Measurements from ENCODE around the gene KCNJ12. TPM values are rescaled to one million over a fixed set of nuclear protein-coding genes. Genes with fewer than 3 reads are reported as not detected.
"Not testable (repeated sequence)": the region's sequence is repeated elsewhere in the genome, so short reads cannot be mapped to it uniquely, and the experiment has no call there.

The KCNJ12 gene
- not detected for polyA plus RNA-seq (2012; ENCODE audit: low read depth, missing spikeins)

GRCh38 chr17:21376081-21376758 lies at the start of gene KCNJ12:
KCNJ12 (plus strand) TSS chr17:21376357; CDS start chr17:21415343, 38,986 bp downstream.
- no peak for FAIRE-seq

GRCh38 chr17:21327921-21328320 lies 48.2 kb upstream of the KCNJ12 start:
- not testable (repeated sequence) for FAIRE-seq; DNase-seq (ENCODE audit: insufficient read length, low spot score)
- peak; percentile 44; the same call in 1 of the 2 replicates for TF ChIP-seq SPI1 (IDR thresholded peaks at IDR 0.05; ENCODE audit: low read depth, low read length)

More at GRCh38 chr17:21376081-21376758, at the start of gene KCNJ12:
- no peak for TF ChIP-seq PAX5 (IDR thresholded peaks at IDR 0.05; ENCODE audit: insufficient read depth, low read length, severe bottlenecking)
- no peak for TF ChIP-seq TAF1 (IDR thresholded peaks at IDR 0.05; ENCODE audit: low read depth, low read length)
- TF ChIP-seq SPI1 (IDR thresholded peaks at IDR 0.05; ENCODE audit: low read depth, low read length), result no peak
- no peak for TF ChIP-seq POU2F2 (IDR thresholded peaks at IDR 0.05; ENCODE audit: low read depth, low read length)
- TF ChIP-seq POLR2AphosphoS5 (IDR thresholded peaks at IDR 0.05; ENCODE audit: low read depth, low read length), result no peak
- TF ChIP-seq POLR2A (IDR thresholded peaks at IDR 0.05; ENCODE audit: low read depth, low read length), result no peak
- no peak for DNase-seq (ENCODE audit: insufficient read length, low spot score)

- not testable (repeated sequence) for DNase-seq (ENCODE audit: insufficient read length, low spot score); FAIRE-seq
These were observed 47.4 kb upstream of the KCNJ12 start for GRCh38 chr17:21328778-21329177.

- TF ChIP-seq TAF1 (IDR thresholded peaks at IDR 0.05; ENCODE audit: low read depth, low read length), result no peak
- TF ChIP-seq SPI1 (IDR thresholded peaks at IDR 0.05; ENCODE audit: low read depth, low read length), result no peak
- no peak for TF ChIP-seq POU2F2 (IDR thresholded peaks at IDR 0.05; ENCODE audit: low read depth, low read length)
- TF ChIP-seq POLR2AphosphoS5 (IDR thresholded peaks at IDR 0.05; ENCODE audit: low read depth, low read length), result no peak
- no peak for TF ChIP-seq PAX5 (IDR thresholded peaks at IDR 0.05; ENCODE audit: insufficient read depth, low read length, severe bottlenecking)
- no peak for TF ChIP-seq POLR2A (IDR thresholded peaks at IDR 0.05; ENCODE audit: low read depth, low read length)
- no peak for DNase-seq (ENCODE audit: insufficient read length, low spot score)
- FAIRE-seq, result no peak
These were observed 45.6 kb upstream of the KCNJ12 start for GRCh38 chr17:21330436-21331160.

- FAIRE-seq; DNase-seq (ENCODE audit: insufficient read length, low spot score): not testable (repeated sequence)
These were observed 39.4 kb upstream of the KCNJ12 start for GRCh38 chr17:21336541-21337294.

GRCh38 chr17:21337981-21338625 lies 38.1 kb upstream of the KCNJ12 start:
- DNase-seq (ENCODE audit: insufficient read length, low spot score); FAIRE-seq: not testable (repeated sequence)

- DNase-seq (ENCODE audit: insufficient read length, low spot score) (no peak), FAIRE-seq (no peak)
- TF ChIP-seq PAX5 (IDR thresholded peaks at IDR 0.05; ENCODE audit: insufficient read depth, low read length, severe bottlenecking) (no peak), POLR2A (IDR thresholded peaks at IDR 0.05; ENCODE audit: low read depth, low read length) (no peak), SPI1 (IDR thresholded peaks at IDR 0.05; ENCODE audit: low read depth, low read length) (no peak), POU2F2 (IDR thresholded peaks at IDR 0.05; ENCODE audit: low read depth, low read length) (no peak), TAF1 (IDR thresholded peaks at IDR 0.05; ENCODE audit: low read depth, low read length) (no peak), POLR2AphosphoS5 (IDR thresholded peaks at IDR 0.05; ENCODE audit: low read depth, low read length) (no peak)
These were observed 37.1 kb upstream of the KCNJ12 start for GRCh38 chr17:21339011-21339410.

GRCh38 chr17:21339571-21339970 lies 36.6 kb upstream of the KCNJ12 start:
- DNase-seq (ENCODE audit: insufficient read length, low spot score); FAIRE-seq: not testable (repeated sequence)

- DNase-seq (ENCODE audit: insufficient read length, low spot score); FAIRE-seq: not testable (repeated sequence)
These were observed 35.8 kb upstream of the KCNJ12 start for GRCh38 chr17:21340407-21340806.

- FAIRE-seq; DNase-seq (ENCODE audit: insufficient read length, low spot score): not testable (repeated sequence)
These were observed 34.9 kb upstream of the KCNJ12 start for GRCh38 chr17:21341279-21341678.

- not testable (repeated sequence) for DNase-seq (ENCODE audit: insufficient read length, low spot score); FAIRE-seq
These were observed 34.1 kb upstream of the KCNJ12 start for GRCh38 chr17:21341925-21342540.

- peak; percentile 9 for FAIRE-seq
These were observed 32.9 kb upstream of the KCNJ12 start for GRCh38 chr17:21343061-21343949.

GRCh38 chr17:21344801-21345200 lies 31.4 kb upstream of the KCNJ12 start:
- not testable (repeated sequence) for FAIRE-seq

More at GRCh38 chr17:21343061-21343949, 32.9 kb upstream of the KCNJ12 start:
- not testable (repeated sequence) for DNase-seq (ENCODE audit: insufficient read length, low spot score)

More at GRCh38 chr17:21344801-21345200, 31.4 kb upstream of the KCNJ12 start:
- not testable (repeated sequence) for DNase-seq (ENCODE audit: insufficient read length, low spot score)
